ENCODE results near the gene IL21.

DNA sequence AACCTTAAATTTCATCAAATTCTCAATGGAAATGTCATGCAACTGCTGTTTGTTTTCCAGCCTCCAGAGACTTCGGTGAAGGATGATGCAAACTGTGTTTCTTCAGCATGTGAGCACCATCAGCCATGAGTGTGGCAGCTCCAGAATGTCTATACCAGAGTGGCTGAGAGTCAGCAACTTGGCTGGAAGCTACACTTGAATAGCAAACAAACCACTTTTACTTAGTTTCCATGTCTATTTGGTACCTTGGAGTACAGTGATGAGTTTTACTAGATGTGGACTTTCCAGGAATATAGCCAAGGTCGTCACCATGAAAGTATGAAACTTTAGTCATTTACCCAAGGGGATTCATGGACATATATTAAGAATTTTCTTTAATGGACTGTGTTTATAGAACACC lies 4.3 kb upstream of the IL21 start:
- TF ChIP-seq, protein P1, sequence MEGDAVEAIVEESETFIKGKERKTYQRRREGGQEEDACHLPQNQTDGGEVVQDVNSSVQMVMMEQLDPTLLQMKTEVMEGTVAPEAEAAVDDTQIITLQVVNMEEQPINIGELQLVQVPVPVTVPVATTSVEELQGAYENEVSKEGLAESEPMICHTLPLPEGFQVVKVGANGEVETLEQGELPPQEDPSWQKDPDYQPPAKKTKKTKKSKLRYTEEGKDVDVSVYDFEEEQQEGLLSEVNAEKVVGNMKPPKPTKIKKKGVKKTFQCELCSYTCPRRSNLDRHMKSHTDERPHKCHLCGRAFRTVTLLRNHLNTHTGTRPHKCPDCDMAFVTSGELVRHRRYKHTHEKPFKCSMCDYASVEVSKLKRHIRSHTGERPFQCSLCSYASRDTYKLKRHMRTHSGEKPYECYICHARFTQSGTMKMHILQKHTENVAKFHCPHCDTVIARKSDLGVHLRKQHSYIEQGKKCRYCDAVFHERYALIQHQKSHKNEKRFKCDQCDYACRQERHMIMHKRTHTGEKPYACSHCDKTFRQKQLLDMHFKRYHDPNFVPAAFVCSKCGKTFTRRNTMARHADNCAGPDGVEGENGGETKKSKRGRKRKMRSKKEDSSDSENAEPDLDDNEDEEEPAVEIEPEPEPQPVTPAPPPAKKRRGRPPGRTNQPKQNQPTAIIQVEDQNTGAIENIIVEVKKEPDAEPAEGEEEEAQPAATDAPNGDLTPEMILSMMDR (IDR thresholded peaks at IDR 0.05): no peak
- no peak for TF ChIP-seq POLR2A (IDR thresholded peaks at IDR 0.05)
- TF ChIP-seq EP300 (IDR thresholded peaks at IDR 0.05): no peak
